ENCODE measurements around the gene SPTLC2. TPM values are rescaled to one million over a fixed set of nuclear protein-coding genes. Genes with fewer than 3 reads are reported as not detected.
A peak's percentile ranks its signal among the peaks of the same experiment; 100 is the strongest.
"Not testable (repeated sequence)": the region's sequence is repeated elsewhere in the genome, so short reads cannot be mapped to it uniquely, and the experiment has no call there.

The SPTLC2 gene
- total and polyA plus RNA-seq, 2 of the 13 experiments (the other 11 are each of a cell fraction or from before 2014, with no cell fraction given), result 17.4 to 17.5 TPM

DNA sequence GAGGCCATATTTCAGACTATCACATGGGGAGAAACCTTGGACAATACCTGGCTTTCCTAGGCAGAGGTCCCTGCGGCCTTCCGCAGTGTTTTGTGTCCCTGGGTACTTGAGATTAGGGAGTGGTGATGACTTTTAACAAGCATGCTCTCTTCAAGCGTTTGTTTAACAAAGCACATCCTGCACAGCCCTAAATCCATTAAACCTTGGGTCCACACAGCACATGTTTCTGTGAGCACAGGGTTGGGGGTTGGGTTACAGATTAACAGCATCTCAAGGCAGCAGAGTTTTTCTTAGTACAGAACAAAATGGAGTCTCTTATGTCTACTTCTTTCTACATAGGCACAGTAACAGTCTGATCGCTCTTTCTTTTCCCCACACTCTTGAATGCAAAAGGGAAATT lies 19.4 kb upstream of the SPTLC2 start (continued):
- peak; percentile 62 for TF ChIP-seq PITX1 (CRISPR knock-in tag; IDR thresholded peaks at IDR 0.05)

DNA sequence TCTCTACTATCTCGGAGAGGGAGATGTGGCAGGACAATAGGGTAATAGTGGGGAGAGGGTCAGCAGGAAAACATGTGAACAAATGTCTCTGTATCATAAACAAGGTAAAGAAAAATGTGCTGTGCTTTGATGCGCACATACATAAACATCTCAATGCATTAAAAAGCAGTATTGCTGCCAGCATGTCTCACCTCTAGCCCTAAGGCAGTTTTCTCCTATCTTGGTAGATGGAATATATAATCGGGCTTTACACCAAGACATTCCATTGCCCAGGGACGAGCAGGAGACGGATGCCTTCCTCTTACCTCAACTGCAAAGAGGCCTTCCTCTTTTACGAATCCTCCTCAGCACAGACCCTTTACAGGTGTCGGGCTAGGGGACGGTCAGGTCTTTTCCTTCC lies 19.0 kb upstream of the SPTLC2 start:
- intact Hi-C loops (cut with micrococcal nuclease; ENCODE audit: unreplicated experiment), result not testable (repeated sequence)
- peak overlapping the region; percentile 37 for H3K4me2 ChIP-seq (ENCODE audit: low read depth, low read length)

DNA sequence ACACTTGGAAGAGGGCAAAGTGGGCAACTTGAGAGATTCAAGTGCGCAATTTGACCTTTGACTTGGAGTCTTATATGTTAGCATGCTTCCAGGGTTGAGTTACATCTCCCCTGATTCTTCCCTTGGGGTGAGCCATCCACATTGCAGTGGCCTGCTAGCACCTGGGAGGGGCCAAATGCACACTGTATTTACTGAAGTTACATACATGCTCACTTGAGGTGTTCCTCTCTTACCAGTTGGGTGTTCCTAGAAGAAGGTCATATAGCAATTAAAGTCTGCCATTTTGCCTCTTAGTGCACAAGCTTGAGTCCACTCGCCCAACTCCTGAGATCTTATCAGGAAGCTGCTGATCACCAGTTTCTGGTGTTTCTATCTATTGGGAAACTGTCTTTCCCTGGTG lies 13.7 kb upstream of the SPTLC2 start:
- BruUV-seq (replicated peaks), result no TSS peak
- intact Hi-C loops (cut with micrococcal nuclease; ENCODE audit: unreplicated experiment), result no loop called here
- Histone ChIP-seq H2AFZ (ENCODE audit: low read length) (no peak overlapping the region), H3K36me3 (replicated peaks in 1 of 2; ENCODE audit: control insufficient read depth in 1 of 2, insufficient read depth in 2 of 2, low read length in 2 of 2) (no peaks in the 10 kb centered on the region), H3K9me3 (ENCODE audit: low read length) (peaks cover 26% of the 10 kb centered on the region), H3K4me3 (replicated peaks in 1 of 3; ENCODE audit: insufficient read depth in 1 of 3, low read depth in 2 of 3, low read length in 3 of 3) (no peak overlapping the region), H3K79me2 (ENCODE audit: insufficient read depth, low read length) (no peaks in the 10 kb centered on the region), H4K20me1 (ENCODE audit: insufficient read depth, low read length) (no peaks in the 10 kb centered on the region), H3K27ac (ENCODE audit: extremely low read length, insufficient read depth, low read length) (no peak overlapping the region), H3K9ac (ENCODE audit: insufficient read depth, low read depth, low read length) (no peak overlapping the region), H3K4me1 (ENCODE audit: insufficient read depth, low read length) (peaks cover 3% of the 10 kb centered on the region), H3K4me2 (ENCODE audit: low read depth, low read length) (no peak overlapping the region), H3K27me3 (ENCODE audit: control insufficient read depth in 1 of 2, insufficient read depth in 2 of 2, low read length in 2 of 2) (0 out of 5 replicates have a peak, but pooled peaks cover 0 to 2% of the 10 kb centered on the region in 2 experiments)
- ChIA-PET POLR2A (no interaction called here), CTCF (ENCODE audit: low intra/inter-chr PET ratio, low total read pairs) (no interaction called here)
- in situ Hi-C loops (cut with HindIII; ENCODE audit: extremely low pct_ligation_motif_present, low pct_unique_long_range_greater_than_20kb), result no loop called here
- 3% methylated on average over 2 of the region's 2 CpGs for WGBS (ENCODE audit: low lambda C conversion rate)
- FAIRE-seq (no peak), ATAC-seq (no peak), DNase-seq (ENCODE audit: low spot score) (no peak)
- TF ChIP-seq MEIS2 (CRISPR knock-in tag; IDR thresholded peaks at IDR 0.05) (no peak), SP1 (IDR thresholded peaks at IDR 0.05) (no peak), SP1 (CRISPR knock-in tag; IDR thresholded peaks at IDR 0.05) (no peak), ZBTB3 (CRISPR knock-in tag; IDR thresholded peaks at IDR 0.05; ENCODE audit: borderline replicate concordance, low read depth) (no peak), RFXANK (CRISPR knock-in tag; IDR thresholded peaks at IDR 0.05) (no peak), IKZF4 (CRISPR knock-in tag; IDR thresholded peaks at IDR 0.05; ENCODE audit: borderline replicate concordance, low read depth, not compliant biosample characterization) (no peak), ZNF563 (CRISPR knock-in tag; IDR thresholded peaks at IDR 0.05) (no peak), SP2 (CRISPR knock-in tag; IDR thresholded peaks at IDR 0.05) (no peak), KDM3A (CRISPR knock-in tag; IDR thresholded peaks at IDR 0.05; ENCODE audit: low read depth) (no peak), TBP (CRISPR knock-in tag; IDR thresholded peaks at IDR 0.05) (no peak), ZNF501 (CRISPR knock-in tag; IDR thresholded peaks at IDR 0.05) (no peak), GATAD1 (CRISPR knock-in tag; IDR thresholded peaks at IDR 0.05) (no peak), KDM6A (CRISPR knock-in tag; IDR thresholded peaks at IDR 0.05; ENCODE audit: low read depth) (no peak)
- TF ChIP-seq, protein P1, sequence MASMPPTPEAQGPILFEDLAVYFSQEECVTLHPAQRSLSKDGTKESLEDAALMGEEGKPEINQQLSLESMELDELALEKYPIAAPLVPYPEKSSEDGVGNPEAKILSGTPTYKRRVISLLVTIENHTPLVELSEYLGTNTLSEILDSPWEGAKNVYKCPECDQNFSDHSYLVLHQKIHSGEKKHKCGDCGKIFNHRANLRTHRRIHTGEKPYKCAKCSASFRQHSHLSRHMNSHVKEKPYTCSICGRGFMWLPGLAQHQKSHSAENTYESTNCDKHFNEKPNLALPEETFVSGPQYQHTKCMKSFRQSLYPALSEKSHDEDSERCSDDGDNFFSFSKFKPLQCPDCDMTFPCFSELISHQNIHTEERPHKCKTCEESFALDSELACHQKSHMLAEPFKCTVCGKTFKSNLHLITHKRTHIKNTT (CRISPR knock-in tag; IDR thresholded peaks at IDR 0.05), result no peak
- TF ChIP-seq, protein P2, sequence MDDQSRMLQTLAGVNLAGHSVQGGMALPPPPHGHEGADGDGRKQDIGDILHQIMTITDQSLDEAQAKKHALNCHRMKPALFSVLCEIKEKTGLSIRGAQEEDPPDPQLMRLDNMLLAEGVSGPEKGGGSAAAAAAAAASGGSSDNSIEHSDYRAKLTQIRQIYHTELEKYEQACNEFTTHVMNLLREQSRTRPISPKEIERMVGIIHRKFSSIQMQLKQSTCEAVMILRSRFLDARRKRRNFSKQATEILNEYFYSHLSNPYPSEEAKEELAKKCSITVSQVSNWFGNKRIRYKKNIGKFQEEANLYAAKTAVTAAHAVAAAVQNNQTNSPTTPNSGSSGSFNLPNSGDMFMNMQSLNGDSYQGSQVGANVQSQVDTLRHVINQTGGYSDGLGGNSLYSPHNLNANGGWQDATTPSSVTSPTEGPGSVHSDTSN (CRISPR knock-in tag; IDR thresholded peaks at IDR 0.05; ENCODE audit: borderline replicate concordance), result no peak

More for the DNA sequence above, 19.0 kb upstream of the SPTLC2 start:
- H3K9ac ChIP-seq (ENCODE audit: insufficient read depth, low read depth, low read length); H3K27ac ChIP-seq (ENCODE audit: extremely low read length, insufficient read depth, low read length); ATAC-seq; POLR2A ChIA-PET; in situ Hi-C loops (cut with HindIII; ENCODE audit: extremely low pct_ligation_motif_present, low pct_unique_long_range_greater_than_20kb); H3K27me3 ChIP-seq (ENCODE audit: control insufficient read depth in 1 of 2, insufficient read depth in 2 of 2, low read length in 2 of 2); H2AFZ ChIP-seq (ENCODE audit: low read length); H3K36me3 ChIP-seq (replicated peaks in 1 of 2; ENCODE audit: control insufficient read depth in 1 of 2, insufficient read depth in 2 of 2, low read length in 2 of 2); H3K79me2 ChIP-seq (ENCODE audit: insufficient read depth, low read length); BruUV-seq (replicated peaks); FAIRE-seq; DNase-seq (ENCODE audit: low spot score); H4K20me1 ChIP-seq (ENCODE audit: insufficient read depth, low read length); CTCF ChIA-PET (ENCODE audit: low intra/inter-chr PET ratio, low total read pairs): not testable (repeated sequence)
- TF ChIP-seq ZFX (CRISPR knock-in tag; IDR thresholded peaks at IDR 0.05; ENCODE audit: low read depth), result 0 out of 2 replicates have a peak, but pooled peaks have one; percentile 23
- H3K4me3 ChIP-seq (replicated peaks in 1 of 3; ENCODE audit: insufficient read depth in 1 of 3, low read depth in 2 of 3, low read length in 3 of 3), result peak overlapping the region in 1 of 3 experiments; percentile 28; a peak in 2 of 6 replicates
- 31% methylated on average over 8 of the region's 8 CpGs for WGBS (ENCODE audit: low lambda C conversion rate)
- H3K4me1 ChIP-seq (ENCODE audit: insufficient read depth, low read length), result peaks cover 33% of the 10 kb centered on the region
- peaks cover 21% of the 10 kb centered on the region for H3K9me3 ChIP-seq (ENCODE audit: low read length)
